H9 (cell line): ENCODE measurements around the gene BHLHA9. TPM values are rescaled to one million over a fixed set of nuclear protein-coding genes. Genes with fewer than 3 reads are reported as not detected.

Source experiments
- DNase-seq: peaks from one replicate; pipeline ENCODE4 v3.0.0-alpha.2; 2017
- H2AFZ ChIP-seq: one replicate; pipeline ENCODE4 v1.6.1; 2013; ENCODE audit warnings: mild to moderate bottlenecking, low read length, control low read depth, moderate library complexity
- H2AK5ac ChIP-seq: 2 replicates; pipeline ENCODE4 v1.6.1; 2013; ENCODE audit warnings: low read length, control low read depth, mixed read lengths; ENCODE audit not compliant: insufficient read length
- H2BK120ac ChIP-seq: one replicate; pipeline ENCODE4 v1.6.1; 2013; ENCODE audit warnings: low read depth, mild to moderate bottlenecking, low read length, control low read depth, inconsistent platforms; ENCODE audit not compliant: poor library complexity, severe bottlenecking
- H2BK12ac ChIP-seq: 2 replicates; pipeline ENCODE4 v1.6.1; 2013; ENCODE audit warnings: low read length, control low read depth, mixed read lengths, low read depth; ENCODE audit not compliant: insufficient read length
- H2BK15ac ChIP-seq: 2 replicates; pipeline ENCODE4 v1.6.1; 2013; ENCODE audit warnings: low read depth, low read length, control low read depth
- H2BK20ac ChIP-seq: one replicate; pipeline ENCODE4 v1.6.1; 2013; ENCODE audit warnings: low read depth, mild to moderate bottlenecking, low read length, control low read depth, inconsistent platforms; ENCODE audit not compliant: poor library complexity, severe bottlenecking
- H2BK5ac ChIP-seq: 2 replicates; pipeline ENCODE4 v1.6.1; 2013; ENCODE audit warnings: low read length, control low read depth, mixed read lengths; ENCODE audit not compliant: insufficient read length
- H3K14ac ChIP-seq: 2 replicates; pipeline ENCODE4 v1.6.1; 2013; ENCODE audit warnings: low read length, control low read depth; ENCODE audit not compliant: insufficient read depth
- H3K18ac ChIP-seq: 2 replicates; pipeline ENCODE4 v1.6.1; 2013; ENCODE audit warnings: low read depth, mild to moderate bottlenecking, mixed read lengths, low read length, control low read depth; ENCODE audit not compliant: insufficient read length
- H3K23ac ChIP-seq: 2 replicates; pipeline ENCODE4 v1.6.1; 2013; ENCODE audit warnings: low read length, control low read depth, mixed read lengths, low read depth; ENCODE audit not compliant: insufficient read length
- H3K23me2 ChIP-seq: 2 replicates; pipeline ENCODE4 v1.6.1; 2013; ENCODE audit warnings: low read depth, mild to moderate bottlenecking, mixed read lengths, low read length, control low read depth; ENCODE audit not compliant: insufficient read length, poor library complexity, severe bottlenecking
- H3K27ac ChIP-seq: 2 replicates; pipeline ENCODE4 v1.5.1; 2013; ENCODE audit warnings: low read length, control low read depth, mixed read lengths, low read depth; ENCODE audit not compliant: insufficient read length
- H3K27me3 ChIP-seq: 2 replicates; pipeline ENCODE4 v1.6.1; 2013; ENCODE audit warnings: low read length, control low read depth, inconsistent platforms; ENCODE audit not compliant: insufficient read depth
- H3K4ac ChIP-seq: 2 replicates; pipeline ENCODE4 v1.6.1; 2013; ENCODE audit warnings: low read depth, mild to moderate bottlenecking, control low read depth, inconsistent platforms, low read length, moderate library complexity
- H3K4me1 ChIP-seq: 2 replicates; pipeline ENCODE4 v1.6.1; 2013; ENCODE audit warnings: low read length, control low read depth, inconsistent platforms; ENCODE audit not compliant: insufficient read depth
- H3K4me2 ChIP-seq: 2 replicates; pipeline ENCODE4 v1.6.1; 2013; ENCODE audit warnings: low read length, control low read depth, mixed read lengths; ENCODE audit not compliant: insufficient read length, insufficient read depth
- H3K56ac ChIP-seq: 2 replicates; pipeline ENCODE4 v1.6.1; 2013; ENCODE audit warnings: low read depth, mild to moderate bottlenecking, mixed read lengths, low read length, control low read depth; ENCODE audit not compliant: insufficient read length
- H3K79me1 ChIP-seq: 2 replicates; pipeline ENCODE4 v1.6.1; 2013; ENCODE audit warnings: low read depth, mild to moderate bottlenecking, moderate library complexity, low read length, control low read depth, inconsistent platforms; ENCODE audit not compliant: insufficient read depth, poor library complexity, severe bottlenecking
- H3K79me2 ChIP-seq: 2 replicates; pipeline ENCODE4 v1.6.1; 2013; ENCODE audit warnings: low read length, control low read depth, inconsistent platforms; ENCODE audit not compliant: insufficient read depth
- H3K9ac ChIP-seq: 2 replicates; pipeline ENCODE4 v1.6.1; 2013; ENCODE audit warnings: low read length, control low read depth, mixed read lengths; ENCODE audit not compliant: insufficient read length; ENCODE audit errors: extremely low read depth
- H3K9me3 ChIP-seq: one replicate; pipeline ENCODE4 v1.6.1; 2013; ENCODE audit warnings: low read depth, low read length, inconsistent platforms; ENCODE audit not compliant: control insufficient read depth
- H3T11ph ChIP-seq: one replicate; pipeline ENCODE4 v1.6.1; 2013; ENCODE audit warnings: mild to moderate bottlenecking, low read length, control low read depth, inconsistent platforms
- H4K20me1 ChIP-seq: one replicate; pipeline ENCODE4 v1.6.1; 2013; ENCODE audit not compliant: control insufficient read depth, insufficient read length, insufficient read depth
- H4K5ac ChIP-seq: 2 replicates; pipeline ENCODE4 v1.6.1; 2013; ENCODE audit warnings: low read depth, mild to moderate bottlenecking, mixed read lengths, low read length, control low read depth; ENCODE audit not compliant: insufficient read length
- H4K8ac ChIP-seq: replicated peaks from 2 replicates; pipeline ENCODE4 v1.6.1; 2013; ENCODE audit warnings: low read length, control low read depth, mixed read lengths, low read depth; ENCODE audit not compliant: insufficient read length
- H4K91ac ChIP-seq: 2 replicates; pipeline ENCODE4 v1.6.1; 2013; ENCODE audit warnings: low read depth, mild to moderate bottlenecking, moderate library complexity, mixed read lengths, low read length, control low read depth; ENCODE audit not compliant: insufficient read length
- H3K27ac Mint-ChIP-seq, 3 experiments: 2 replicates in 2 of 3; 3 replicates in 1 of 3; pipeline ENCODE4 v1.8.0; 2020 to 2021; ENCODE audit warnings: mixed read lengths in 3 of 3, mild to moderate bottlenecking in 1 of 3, moderate library complexity in 1 of 3
- H3K27me3 Mint-ChIP-seq: 2 replicates; pipeline ENCODE4 v1.8.0; 2021; ENCODE audit warnings: low read depth, mild to moderate bottlenecking, moderate library complexity, mixed read lengths
- H3K36me3 Mint-ChIP-seq, 3 experiments: 2 replicates in 2 of 3; 3 replicates in 1 of 3; pipeline ENCODE4 v1.8.0; 2020 to 2021; ENCODE audit warnings: low read depth in 3 of 3, mixed read lengths in 3 of 3; ENCODE audit not compliant: insufficient read depth in 1 of 3
- H3K4me1 Mint-ChIP-seq, 2 experiments: 2 replicates each; pipeline ENCODE4 v1.8.0; 2020; ENCODE audit warnings: mixed read lengths in 2 of 2
- H3K4me3 Mint-ChIP-seq, 2 experiments: 2 replicates in 1 of 2; 3 replicates in 1 of 2; pipeline ENCODE4 v1.8.0; 2020 to 2021; ENCODE audit warnings: mild to moderate bottlenecking in 2 of 2, mixed read lengths in 2 of 2, moderate library complexity in 1 of 2
- H3K9me3 Mint-ChIP-seq, 2 experiments: 2 replicates in 1 of 2; 3 replicates in 1 of 2; pipeline ENCODE4 v1.8.0; 2020; ENCODE audit warnings: mild to moderate bottlenecking in 2 of 2, mixed read lengths in 2 of 2, moderate library complexity in 1 of 2
- WGBS: extraction: QIAGEN DNeasy Blood & Tissue Kit; methylation state at CpG from one replicate; pipeline ENCODE4 v1.1.7; 2013; ENCODE audit warnings: missing lambda C conversion rate, low lambda C conversion rate, mixed read lengths; ENCODE audit not compliant: insufficient read length; ENCODE audit errors: extremely low coverage; 5-methylcytosine and 5-hydroxymethylcytosine counted together
- total RNA-seq: library from RNA; stranded (reverse); gene quantifications from 2 replicates; pipeline ENCODE4 v1.2.1, GENCODE V29; 2021
- TF ChIP-seq, protein P1 (sequence below): fragments of 200-600 bp; sonication (generic); conservative IDR thresholded peaks from 3 replicates; pipeline ENCODE4 v1.8.0; 2021; ENCODE audit warnings: antibody characterized with exemption, mild to moderate bottlenecking

The BHLHA9 gene
- total RNA-seq, 1 experiment from 2014 or later: not detected

- no peaks in the 10 kb centered on the region for H3K79me1 ChIP-seq
- no peak overlapping the region for H2AK5ac ChIP-seq
- no peaks in the 10 kb centered on the region for H3K23me2 ChIP-seq
- no peak overlapping the region for H3K23ac ChIP-seq
- H3K4ac ChIP-seq: no peak overlapping the region
- WGBS: no CpG with 5 or more reads among the region's 10 CpGs
- H3T11ph ChIP-seq: no peak overlapping the region
- H3K14ac ChIP-seq: no peak overlapping the region
- H2AFZ ChIP-seq: no peak overlapping the region
- no peak overlapping the region for H3K27ac Mint-ChIP-seq
- H3K36me3 Mint-ChIP-seq: no peaks in the 10 kb centered on the region
- H3K9me3 Mint-ChIP-seq: no peaks in the 10 kb centered on the region
- H3K56ac ChIP-seq: no peak overlapping the region
- no peak overlapping the region for H2BK15ac ChIP-seq
- no peak overlapping the region for H3K4me3 Mint-ChIP-seq
- no peak overlapping the region for H3K27ac ChIP-seq
- TF ChIP-seq, protein P1, sequence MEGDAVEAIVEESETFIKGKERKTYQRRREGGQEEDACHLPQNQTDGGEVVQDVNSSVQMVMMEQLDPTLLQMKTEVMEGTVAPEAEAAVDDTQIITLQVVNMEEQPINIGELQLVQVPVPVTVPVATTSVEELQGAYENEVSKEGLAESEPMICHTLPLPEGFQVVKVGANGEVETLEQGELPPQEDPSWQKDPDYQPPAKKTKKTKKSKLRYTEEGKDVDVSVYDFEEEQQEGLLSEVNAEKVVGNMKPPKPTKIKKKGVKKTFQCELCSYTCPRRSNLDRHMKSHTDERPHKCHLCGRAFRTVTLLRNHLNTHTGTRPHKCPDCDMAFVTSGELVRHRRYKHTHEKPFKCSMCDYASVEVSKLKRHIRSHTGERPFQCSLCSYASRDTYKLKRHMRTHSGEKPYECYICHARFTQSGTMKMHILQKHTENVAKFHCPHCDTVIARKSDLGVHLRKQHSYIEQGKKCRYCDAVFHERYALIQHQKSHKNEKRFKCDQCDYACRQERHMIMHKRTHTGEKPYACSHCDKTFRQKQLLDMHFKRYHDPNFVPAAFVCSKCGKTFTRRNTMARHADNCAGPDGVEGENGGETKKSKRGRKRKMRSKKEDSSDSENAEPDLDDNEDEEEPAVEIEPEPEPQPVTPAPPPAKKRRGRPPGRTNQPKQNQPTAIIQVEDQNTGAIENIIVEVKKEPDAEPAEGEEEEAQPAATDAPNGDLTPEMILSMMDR: no peak
- H2BK120ac ChIP-seq: no peak overlapping the region
- no peak for DNase-seq
- no peak overlapping the region for H3K9ac ChIP-seq
- no peak overlapping the region for H4K91ac ChIP-seq
- H3K27me3 ChIP-seq: no peaks in the 10 kb centered on the region
- no peaks in the 10 kb centered on the region for H3K79me2 ChIP-seq
- H4K20me1 ChIP-seq: no peaks in the 10 kb centered on the region
- no peak overlapping the region for H4K5ac ChIP-seq
- H3K18ac ChIP-seq: no peak overlapping the region
- no peak overlapping the region for H4K8ac ChIP-seq
- no peaks in the 10 kb centered on the region for H3K4me1 ChIP-seq
- peaks cover 2 to 8% of the 10 kb centered on the region in 2 experiments; a peak in 3 of 4 replicates for H3K4me1 Mint-ChIP-seq
- no peak overlapping the region for H2BK12ac ChIP-seq
- no peaks in the 10 kb centered on the region for H3K9me3 ChIP-seq
- no peak overlapping the region for H3K4me2 ChIP-seq
- H3K27me3 Mint-ChIP-seq: peaks cover 22% of the 10 kb centered on the region
- H2BK20ac ChIP-seq: no peak overlapping the region
- no peak overlapping the region for H2BK5ac ChIP-seq
Measured at GRCh38 chr17:1315409-1315808, 45.2 kb downstream of the BHLHA9 start.
